ENCODE data around the gene CLEC2B.

GRCh38 chr12:9856894-9857293 is 12.3 kb downstream of the CLEC2B start:
- TF ChIP-seq, protein P1, sequence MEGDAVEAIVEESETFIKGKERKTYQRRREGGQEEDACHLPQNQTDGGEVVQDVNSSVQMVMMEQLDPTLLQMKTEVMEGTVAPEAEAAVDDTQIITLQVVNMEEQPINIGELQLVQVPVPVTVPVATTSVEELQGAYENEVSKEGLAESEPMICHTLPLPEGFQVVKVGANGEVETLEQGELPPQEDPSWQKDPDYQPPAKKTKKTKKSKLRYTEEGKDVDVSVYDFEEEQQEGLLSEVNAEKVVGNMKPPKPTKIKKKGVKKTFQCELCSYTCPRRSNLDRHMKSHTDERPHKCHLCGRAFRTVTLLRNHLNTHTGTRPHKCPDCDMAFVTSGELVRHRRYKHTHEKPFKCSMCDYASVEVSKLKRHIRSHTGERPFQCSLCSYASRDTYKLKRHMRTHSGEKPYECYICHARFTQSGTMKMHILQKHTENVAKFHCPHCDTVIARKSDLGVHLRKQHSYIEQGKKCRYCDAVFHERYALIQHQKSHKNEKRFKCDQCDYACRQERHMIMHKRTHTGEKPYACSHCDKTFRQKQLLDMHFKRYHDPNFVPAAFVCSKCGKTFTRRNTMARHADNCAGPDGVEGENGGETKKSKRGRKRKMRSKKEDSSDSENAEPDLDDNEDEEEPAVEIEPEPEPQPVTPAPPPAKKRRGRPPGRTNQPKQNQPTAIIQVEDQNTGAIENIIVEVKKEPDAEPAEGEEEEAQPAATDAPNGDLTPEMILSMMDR (IDR thresholded peaks at IDR 0.05), result no peak
- no peak for TF ChIP-seq POLR2AphosphoS5 (IDR thresholded peaks at IDR 0.05)
